Upper lobe of left lung (tissue), 6 donors: ENCODE results near the gene CPTP. TPM values are rescaled to one million over a fixed set of nuclear protein-coding genes. Genes with fewer than 3 reads are reported as not detected.

ENCODE experiments used
- ATAC-seq, 2 donors: fragments of 200-7000 bp; cut with Tn5 transposase; one replicate each; pipeline ENCODE4 v1.9.1; 2022; ENCODE audit warnings: mild to moderate bottlenecking in 2 of 2, moderate library complexity in 2 of 2; ENCODE audit not compliant: low FRiP score in 2 of 2
- DNase-seq, 2 donors: peaks; one replicate each; pipeline ENCODE4 v3.0.0-alpha.2; 2019 to 2020
- H3K27ac ChIP-seq, 4 donors: fragments of 200-600 bp; sonication (generic); one replicate each; pipeline ENCODE4 v1.5.1; 2016 to 2019
- H3K27me3 ChIP-seq, 4 donors: fragments of 200-600 bp; sonication (generic); one replicate each; pipeline ENCODE4 v1.5.1; 2017 to 2019
- H3K36me3 ChIP-seq, 4 donors: fragments of 200-600 bp; sonication (generic); one replicate each; pipeline ENCODE4 v1.5.1; 2016 to 2019
- H3K4me1 ChIP-seq, 4 donors: fragments of 200-600 bp; sonication (generic); one replicate each; pipeline ENCODE4 v1.5.1; 2018 to 2019
- H3K4me3 ChIP-seq, 4 donors: fragments of 200-600 bp; sonication (generic); one replicate each; pipeline ENCODE4 v1.5.1; 2017 to 2019; ENCODE audit warnings: mild to moderate bottlenecking in 2 of 4, moderate library complexity in 1 of 4
- H3K9me3 ChIP-seq, 4 donors: fragments of 200-600 bp; sonication (generic); one replicate each; pipeline ENCODE4 v1.5.1; 2018 to 2019
- CTCF ChIP-seq, 6 experiments: fragments of 450-650 bp in 4 of 6; fragments of 200-600 bp in 2 of 6; sonication (generic) in 2 of 6; IDR thresholded peaks; one replicate each; pipeline ENCODE4 v1.5.1; 2016 to 2019; ENCODE audit warnings: antibody characterized with exemption in 6 of 6
- EP300 ChIP-seq, 4 donors: sonication (generic); formaldehyde crosslinking; IDR thresholded peaks; one replicate each; pipeline ENCODE4 v1.5.1; 2017; ENCODE audit warnings: antibody characterized with exemption in 4 of 4, control low read depth in 2 of 4
- POLR2A ChIP-seq, 4 donors: fragments of 450-650 bp; IDR thresholded peaks; one replicate each; pipeline ENCODE4 v1.5.1; 2016 to 2017; ENCODE audit warnings: antibody characterized with exemption in 4 of 4, mild to moderate bottlenecking in 2 of 4
- POLR2AphosphoS5 ChIP-seq, 2 donors: sonication (generic); formaldehyde crosslinking; IDR thresholded peaks; one replicate each; pipeline ENCODE4 v1.5.1; 2017; ENCODE audit warnings: antibody characterized with exemption in 2 of 2
- WGBS, 2 donors: methylation state at CpG; one replicate each; pipeline ENCODE4 v1.1.5; 2017 to 2018; 5-methylcytosine and 5-hydroxymethylcytosine counted together
- total RNA-seq, 6 donors: library from RNA; depleted of rRNA in 4 of 6; stranded (reverse); fragments of >200 nt in 4 of 6; gene quantifications; one replicate each; pipeline versions ENCODE4 v1.1.0 to v1.2.1, GENCODE V29; 2016 to 2021
- donor health status: DM: no; HTN: no; CAD: no; lungs with moderate emphysema.
- donor health status: DM: no; HTN: yes; CAD: no; lungs with severe emphysema.

Gene CPTP
- total RNA-seq, 6 donors from 2014 or later, result 14.7 to 41.6 (median 26.0) TPM

GRCh38 chr1:1353389-1354151 is 29.0 kb downstream of the CPTP start:
- no peak for ATAC-seq
- Histone ChIP-seq H3K4me1 (peaks cover 30 to 66% (median 51%) of the 10 kb centered on the region in 4 donors), H3K9me3 (no peaks in the 10 kb centered on the region), H3K36me3 (peaks cover 0 to 6% (median 0%) of the 10 kb centered on the region in 4 donors), H3K27me3 (peaks cover 2 to 54% (median 29%) of the 10 kb centered on the region in 4 donors), H3K27ac (peak overlapping the region in 2 of 4 donors; percentile 26 to 48), H3K4me3 (no peak overlapping the region)
- DNase-seq, result peak in 1 of 2 donors; percentile 76
- TF ChIP-seq POLR2A (IDR thresholded peaks at IDR 0.05) (no peak), CTCF (IDR thresholded peaks at IDR 0.05) (no peak), POLR2AphosphoS5 (IDR thresholded peaks at IDR 0.05) (no peak), EP300 (IDR thresholded peaks at IDR 0.05) (no peak)
- WGBS, 2 donors, result 24 to 33% methylated on average over 4 to 26 of the region's 28 CpGs

DNA sequence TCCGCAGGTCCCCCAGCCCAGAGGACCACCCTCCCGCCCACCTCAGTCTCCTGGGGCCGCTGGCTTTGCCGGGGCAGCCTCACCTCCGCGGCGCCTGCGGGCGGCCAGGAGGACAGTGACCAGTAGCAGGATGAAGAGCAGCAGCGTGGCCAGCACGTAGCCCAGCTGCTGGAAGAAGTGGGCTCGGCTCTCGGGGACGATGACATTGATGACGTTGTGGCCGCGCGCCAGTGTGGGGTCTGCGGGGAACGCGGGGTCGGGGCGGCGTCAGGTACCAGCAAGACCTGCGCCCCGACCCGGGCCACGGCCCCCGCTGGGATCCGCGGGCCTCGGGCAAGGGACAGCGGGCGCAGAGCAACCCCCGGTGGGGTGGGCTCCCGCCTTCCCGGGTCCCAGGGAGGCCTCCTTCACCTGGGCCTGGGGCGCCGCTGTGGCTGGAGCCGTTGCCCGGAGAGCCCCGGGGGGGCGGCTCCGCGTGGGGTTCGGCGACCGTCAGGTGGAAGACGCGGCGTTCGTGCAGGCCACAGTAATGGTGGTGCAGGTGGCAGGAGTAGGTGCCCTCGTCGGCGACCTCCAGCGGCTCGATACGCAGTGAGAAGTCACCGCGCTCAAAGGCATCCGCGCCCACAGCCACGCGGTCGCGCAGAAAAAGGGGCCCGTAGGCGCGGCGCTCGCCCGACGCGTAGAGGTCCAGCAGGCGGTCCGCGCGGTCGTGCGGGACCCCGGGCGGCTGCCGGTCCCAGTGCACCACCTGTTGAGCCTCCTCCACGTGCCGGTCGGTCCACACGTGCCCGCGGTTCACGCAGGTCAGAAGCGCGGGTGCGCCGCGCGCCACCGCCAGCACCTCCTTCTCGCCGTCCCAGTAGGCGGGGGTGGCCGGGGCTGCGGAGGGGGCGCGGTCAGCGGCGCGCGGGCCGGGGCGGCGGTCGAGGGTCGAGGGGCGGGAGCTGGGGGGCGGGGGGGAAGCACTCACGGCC is 30.0 kb downstream of the CPTP start:
- peaks cover 2 to 54% (median 29%) of the 10 kb centered on the region in 4 donors for H3K27me3 ChIP-seq

GRCh38 chr1:1355416-1355815 is 30.8 kb downstream of the CPTP start:
- peaks cover 0 to 6% (median 0%) of the 10 kb centered on the region in 4 donors for H3K36me3 ChIP-seq
- DNase-seq (peak in 1 of 2 donors; percentile 91), ATAC-seq (no peak)
- WGBS, 2 donors, result 13% methylated on average over 17 of the region's 52 CpGs; no CpG with 5 or more reads in 1 of the 2 donors
- peaks cover 2 to 54% (median 29%) of the 10 kb centered on the region in 4 donors for H3K27me3 ChIP-seq
- H3K9me3 ChIP-seq, result no peaks in the 10 kb centered on the region
- H3K27ac ChIP-seq, result peak overlapping the region in 2 of 4 donors; percentile 42 to 81
- peak overlapping the region in 3 of 4 donors; percentile 9 to 30 (median 29) for H3K4me3 ChIP-seq
- peaks cover 31 to 69% (median 63%) of the 10 kb centered on the region in 4 donors for H3K4me1 ChIP-seq
- no peak for TF ChIP-seq POLR2A (IDR thresholded peaks at IDR 0.05)
- no peak for TF ChIP-seq CTCF (IDR thresholded peaks at IDR 0.05)
- no peak for TF ChIP-seq POLR2AphosphoS5 (IDR thresholded peaks at IDR 0.05)
- TF ChIP-seq EP300 (IDR thresholded peaks at IDR 0.05), result no peak

More for the DNA sequence above, 30.0 kb downstream of the CPTP start:
- DNase-seq (peak in 1 of 2 donors; percentile 87), ATAC-seq (no peak)
- 42 to 54% methylated on average over 37 to 89 of the region's 116 CpGs for WGBS, 2 donors
- TF ChIP-seq POLR2A (IDR thresholded peaks at IDR 0.05), result peak in 1 of 4 donors; percentile 5
- TF ChIP-seq EP300 (IDR thresholded peaks at IDR 0.05), result no peak
- no peak for TF ChIP-seq CTCF (IDR thresholded peaks at IDR 0.05)
- no peak for TF ChIP-seq POLR2AphosphoS5 (IDR thresholded peaks at IDR 0.05)
- no peaks in the 10 kb centered on the region for H3K9me3 ChIP-seq
- H3K27ac ChIP-seq, result peak overlapping the region in 1 of 4 donors; percentile 48
- peaks cover 30 to 69% (median 57%) of the 10 kb centered on the region in 4 donors for H3K4me1 ChIP-seq
- peaks cover 0 to 6% (median 0%) of the 10 kb centered on the region in 4 donors for H3K36me3 ChIP-seq
- peak overlapping the region in 3 of 4 donors; percentile 9 to 30 (median 29) for H3K4me3 ChIP-seq

- H3K36me3 ChIP-seq, result peaks cover 0 to 6% (median 0%) of the 10 kb centered on the region in 4 donors
- WGBS, 2 donors, result 44 to 60% methylated on average over 1 to 5 of the region's 8 CpGs
- peak overlapping the region; percentile 76 to 85 (median 83) for H3K27ac ChIP-seq
- DNase-seq, result no peak
- TF ChIP-seq POLR2A (IDR thresholded peaks at IDR 0.05) (no peak), EP300 (IDR thresholded peaks at IDR 0.05) (no peak), POLR2AphosphoS5 (IDR thresholded peaks at IDR 0.05) (no peak), CTCF (IDR thresholded peaks at IDR 0.05) (no peak)
- peaks cover 2 to 54% (median 29%) of the 10 kb centered on the region in 4 donors for H3K27me3 ChIP-seq
- ATAC-seq, result no peak
- H3K4me3 ChIP-seq, result peak overlapping the region in 3 of 4 donors; percentile 38 to 53 (median 51)
- H3K4me1 ChIP-seq, result peaks cover 40 to 74% (median 65%) of the 10 kb centered on the region in 4 donors
- no peaks in the 10 kb centered on the region for H3K9me3 ChIP-seq
Measured at GRCh38 chr1:1356166-1356795, 31.7 kb downstream of the CPTP start.
